GM08714 (cell line): Measurements from ENCODE around the gene NDUFAB1.

ENCODE experiments used
- H3K4me3 ChIP-seq: fragments of 200-500 bp; sonication (Bioruptor generic); 2 replicates; pipeline ENCODE4 v1.5.1; 2014; ENCODE audit warnings: mild to moderate bottlenecking, low read length, inconsistent platforms
- ZNF274 ChIP-seq: IDR thresholded peaks from 2 replicates; pipeline ENCODE4 v1.6.1; 2012; ENCODE audit warnings: mild to moderate bottlenecking, low read depth, low read length

The NDUFAB1 gene

DNA sequence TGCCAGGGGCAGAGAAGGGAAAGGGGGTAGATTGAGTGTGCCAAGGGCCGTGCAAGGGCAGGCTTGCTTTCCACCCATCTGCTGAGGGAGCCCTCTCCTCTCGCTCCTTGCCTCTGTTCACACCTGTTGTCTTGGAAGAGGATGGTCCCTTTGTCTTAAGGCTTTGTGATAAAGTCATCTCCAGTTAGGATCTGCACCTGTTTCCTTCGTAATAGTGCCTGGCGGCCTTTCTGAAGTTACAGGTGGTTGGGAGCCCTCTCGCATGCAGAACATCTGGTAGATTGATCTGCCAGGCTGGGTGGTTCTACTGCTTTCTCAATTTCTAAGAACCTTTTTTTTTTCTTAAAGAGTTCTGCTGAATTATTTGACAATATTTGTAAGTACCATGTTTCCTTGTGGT is 22.3 kb downstream of the NDUFAB1 start:
- H3K4me3 ChIP-seq: no peak overlapping the region
- TF ChIP-seq ZNF274: no peak

- no peak for TF ChIP-seq ZNF274
- H3K4me3 ChIP-seq: no peak overlapping the region
Measured at GRCh38 chr16:23572394-23572793, 23.7 kb downstream of the NDUFAB1 start.

GRCh38 chr16:23571895-23572294 is 24.2 kb downstream of the NDUFAB1 start:
- TF ChIP-seq ZNF274: no peak
- H3K4me3 ChIP-seq: no peak overlapping the region

- no peak for TF ChIP-seq ZNF274
- no peak overlapping the region for H3K4me3 ChIP-seq
Measured at GRCh38 chr16:23570992-23571632, 25.0 kb downstream of the NDUFAB1 start.

- no peak for TF ChIP-seq ZNF274
- H3K4me3 ChIP-seq: no peak overlapping the region
Measured at GRCh38 chr16:23567602-23568001, 28.5 kb downstream of the NDUFAB1 start.

DNA sequence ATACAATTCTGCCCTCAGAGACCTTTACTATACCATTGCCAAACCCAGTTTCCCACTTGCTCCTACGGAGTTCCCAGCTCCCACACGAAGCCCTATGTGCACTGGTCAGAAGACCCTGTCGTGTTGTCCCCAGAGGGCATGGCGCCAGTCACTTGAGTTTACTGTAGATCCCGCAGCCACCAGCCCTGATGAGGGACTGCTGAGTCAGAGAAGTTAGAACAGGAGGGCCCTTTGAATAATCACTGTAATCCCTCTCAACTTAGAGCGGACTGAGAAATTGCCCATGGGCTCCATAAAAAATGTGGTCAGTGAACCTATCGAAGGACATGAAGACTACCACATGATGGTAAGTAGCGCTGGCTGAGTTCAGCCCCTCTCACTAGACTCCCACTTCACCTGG is 29.4 kb downstream of the NDUFAB1 start:
- TF ChIP-seq ZNF274: no peak
- H3K4me3 ChIP-seq: no peak overlapping the region

GRCh38 chr16:23564575-23565363 is 31.3 kb downstream of the NDUFAB1 start:
- no peak overlapping the region for H3K4me3 ChIP-seq
- no peak for TF ChIP-seq ZNF274

DNA sequence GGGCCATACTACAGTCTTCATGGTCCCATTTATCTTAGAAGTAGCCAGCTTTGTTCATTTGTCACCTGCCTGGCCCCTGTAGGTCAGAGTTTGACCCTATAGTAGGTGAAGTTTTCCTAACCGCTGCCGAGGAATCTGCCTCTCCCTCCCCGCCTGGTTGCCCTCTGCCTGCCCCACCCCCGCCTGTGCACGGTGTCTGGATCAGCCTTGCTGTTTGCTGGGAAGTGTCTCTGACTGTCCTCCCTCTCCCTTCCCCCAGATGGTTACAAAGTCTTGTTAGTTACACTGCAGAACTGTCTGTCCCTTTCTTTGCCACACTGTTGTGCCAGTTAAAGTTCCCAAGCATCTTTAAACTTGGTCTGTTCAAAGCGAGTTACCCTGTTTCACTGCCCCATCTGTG is 32.9 kb downstream of the NDUFAB1 start:
- H3K4me3 ChIP-seq: no peak overlapping the region
- TF ChIP-seq ZNF274: no peak

- TF ChIP-seq ZNF274: no peak
Measured at GRCh38 chr16:23562505-23562904, 33.6 kb downstream of the NDUFAB1 start.

DNA sequence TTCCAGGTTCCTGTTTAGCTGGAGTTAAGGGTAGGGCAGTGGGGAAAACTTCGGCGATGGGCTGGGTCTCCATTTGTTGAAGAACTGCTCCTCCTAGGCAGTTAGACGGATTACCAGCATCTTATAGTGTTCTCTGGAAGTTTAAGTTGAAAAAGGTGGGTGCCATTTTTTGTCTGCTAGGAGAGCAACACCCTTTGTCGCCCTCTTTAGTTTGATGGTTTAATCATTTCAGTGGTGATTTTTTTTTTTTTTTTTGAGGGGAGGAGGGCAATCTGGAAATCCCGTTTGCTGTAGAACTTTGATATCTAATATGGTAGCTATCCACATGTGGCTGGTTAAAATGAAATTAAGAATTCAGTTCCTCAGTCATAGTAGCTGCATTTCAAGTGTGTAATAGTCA is 34.5 kb downstream of the NDUFAB1 start:
- TF ChIP-seq ZNF274: no peak
- no peak overlapping the region for H3K4me3 ChIP-seq

More at GRCh38 chr16:23562505-23562904, 33.6 kb downstream of the NDUFAB1 start:
- H3K4me3 ChIP-seq: no peak overlapping the region

- TF ChIP-seq ZNF274: no peak
- peak overlapping the region; percentile 90 for H3K4me3 ChIP-seq
Measured at GRCh38 chr16:23557779-23558702, 38.1 kb downstream of the NDUFAB1 start.

DNA sequence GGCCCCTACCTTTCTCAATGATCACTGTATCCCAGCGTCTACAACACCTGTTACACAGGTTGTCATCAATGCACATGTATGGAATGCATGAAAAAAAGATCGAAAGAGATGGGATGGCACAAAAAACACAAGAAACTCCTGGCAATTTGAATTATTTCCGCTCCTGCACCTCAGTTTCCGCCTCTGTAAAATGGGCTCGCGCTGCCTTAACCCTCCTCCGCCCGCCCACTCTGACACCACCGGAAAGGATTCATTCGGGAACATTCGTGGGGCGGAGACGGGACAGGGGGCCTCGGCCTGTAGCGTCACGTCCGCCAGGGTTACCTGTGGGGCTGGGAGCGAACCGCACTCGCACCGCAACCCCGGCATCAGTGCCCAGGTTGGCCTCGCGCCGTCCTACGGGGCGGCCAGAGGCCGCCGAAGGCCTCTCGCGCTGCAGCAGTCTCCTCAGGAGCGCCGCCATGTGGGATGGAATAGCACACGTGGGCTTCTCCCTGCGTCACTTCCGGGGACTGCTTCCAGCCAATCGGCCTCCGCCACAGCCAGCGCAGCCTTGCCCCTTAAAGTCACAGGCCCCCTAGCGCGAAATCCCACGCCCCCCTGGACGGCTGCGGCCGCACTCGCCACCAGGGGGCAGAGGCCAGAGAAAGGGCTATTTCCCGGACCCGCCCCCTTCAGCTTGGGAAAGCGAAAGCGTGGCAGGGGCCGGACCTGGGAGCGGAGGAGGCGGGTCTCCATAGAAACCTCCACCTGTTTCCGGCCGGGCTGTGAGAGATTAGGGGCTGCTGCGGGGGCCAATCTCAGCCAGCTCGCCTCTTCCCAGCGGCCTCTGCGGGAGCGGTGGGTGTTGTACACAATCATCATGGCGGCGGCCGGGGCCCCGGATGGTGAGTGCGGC is 39.0 kb downstream of the NDUFAB1 start, which contains the start of the genes EARS2 and UBFD1:
Gene EARS2 (minus strand): TSS at position 470 of the 898 bp plus-strand sequence. CDS start 7 bp downstream, at position 463.
Gene UBFD1 (plus strand): TSS at position 847 of the 898 bp plus-strand sequence. CDS start 16 bp downstream, at position 863.
- no peak for TF ChIP-seq ZNF274
- H3K4me3 ChIP-seq: peak within 1 kb of the TSS; percentile 90

DNA sequence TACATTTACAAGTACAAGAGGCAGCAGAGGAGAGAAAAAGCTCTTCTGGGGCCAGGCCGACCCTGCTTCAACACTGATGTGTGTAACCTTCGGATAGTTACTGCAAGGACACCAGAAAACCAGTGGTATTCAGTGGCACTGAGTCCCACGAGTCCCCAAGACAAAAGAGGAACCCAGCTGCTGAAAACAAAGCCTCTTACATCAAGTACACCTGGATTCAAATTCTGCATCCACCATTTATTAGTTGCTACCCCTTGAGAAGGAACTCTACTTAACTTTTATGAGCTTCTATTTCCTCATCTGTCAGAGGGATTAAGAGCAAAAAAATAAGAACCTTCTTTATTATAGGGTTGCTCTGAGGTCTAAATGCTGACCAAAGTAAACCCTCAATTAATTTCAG is 41.6 kb downstream of the NDUFAB1 start:
- H3K4me3 ChIP-seq: no peak overlapping the region
- no peak for TF ChIP-seq ZNF274

DNA sequence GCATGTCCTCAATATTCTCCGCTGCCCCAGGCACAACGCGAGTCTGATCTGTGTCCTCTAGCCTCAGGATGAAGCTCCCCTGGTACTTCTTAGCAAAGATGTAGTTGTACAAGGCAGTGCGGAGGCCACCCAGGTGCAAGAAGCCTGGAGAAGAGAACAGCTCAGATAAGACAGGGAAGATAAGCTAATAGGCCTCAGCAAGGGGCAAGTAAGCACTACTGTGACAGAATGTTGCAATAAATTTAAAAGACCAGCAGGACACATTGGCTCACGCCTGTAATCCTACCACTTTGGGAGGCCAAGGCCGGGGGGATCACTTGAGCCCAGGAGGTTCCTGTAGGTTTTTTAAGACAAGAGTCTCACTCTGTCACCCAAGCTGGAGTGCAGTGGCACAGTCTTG is 44.0 kb downstream of the NDUFAB1 start:
- H3K4me3 ChIP-seq: no peak overlapping the region
- TF ChIP-seq ZNF274: no peak
